H1 (cell line): ENCODE data around the gene SKA1. TPM values are rescaled to one million over a fixed set of nuclear protein-coding genes. Genes with fewer than 3 reads are reported as not detected.

ENCODE experiments used
- CHD1 ChIP-seq: IDR thresholded peaks from 2 replicates; pipeline ENCODE4 v1.6.1; 2012; ENCODE audit warnings: low read depth, low read length, improper control_type of control experiment
- CHD2 ChIP-seq: IDR thresholded peaks from 2 replicates; pipeline ENCODE4 v1.6.1; 2012; ENCODE audit warnings: low read length, improper control_type of control experiment
- CREB1 ChIP-seq: IDR thresholded peaks from 2 replicates; pipeline ENCODE4 v1.6.1; 2012; ENCODE audit warnings: inconsistent platforms
- E2F6 ChIP-seq: IDR thresholded peaks from 2 replicates; pipeline ENCODE4 v1.6.1; 2012; ENCODE audit warnings: inconsistent platforms
- HDAC2 ChIP-seq, 2 experiments: fragments of 300-600 bp in 1 of 2; sonication (generic) in 1 of 2; IDR thresholded peaks; 2 replicates each; pipeline ENCODE4 v1.6.1; 2011 to 2012; ENCODE audit warnings: low read depth in 2 of 2, low read length in 2 of 2, mild to moderate bottlenecking in 2 of 2, moderate library complexity in 2 of 2, borderline replicate concordance in 1 of 2, inconsistent platforms in 1 of 2
- JUN ChIP-seq: IDR thresholded peaks from 2 replicates; pipeline ENCODE4 v1.6.1; 2011; ENCODE audit warnings: low read depth, mild to moderate bottlenecking, improper control_type of control experiment, low read length
- JUND ChIP-seq: IDR thresholded peaks from 2 replicates; pipeline ENCODE4 v1.6.1; 2011; ENCODE audit warnings: mild to moderate bottlenecking, improper control_type of control experiment, low read length
- KDM4A ChIP-seq: IDR thresholded peaks from one replicate; pipeline ENCODE4 v1.7.1; 2012; ENCODE audit warnings: low read depth, mild to moderate bottlenecking, moderate library complexity, low read length, inconsistent platforms; ENCODE audit not compliant: severe bottlenecking
- KDM5A ChIP-seq: fragments of 200-600 bp; IDR thresholded peaks from 2 replicates; pipeline ENCODE4 v1.7.1; 2012; ENCODE audit warnings: mild to moderate bottlenecking, low read length, inconsistent platforms, mixed read lengths
- NRF1 ChIP-seq: IDR thresholded peaks from 2 replicates; pipeline ENCODE4 v1.6.1; 2011; ENCODE audit warnings: mild to moderate bottlenecking, low read depth, low read length, improper control_type of control experiment
- PHF8 ChIP-seq: fragments of 200-600 bp; sonication (generic); conservative IDR thresholded peaks from 2 replicates; pipeline ENCODE4 v1.7.1; 2012; ENCODE audit warnings: low read depth, mild to moderate bottlenecking, inconsistent platforms, low read length, moderate library complexity
- POLR2A ChIP-seq, 2 experiments: IDR thresholded peaks; 1 replicate in 1 of 2; 2 replicates in 1 of 2; pipeline ENCODE4 v1.6.1; 2011; ENCODE audit warnings: low read depth in 2 of 2, low read length in 2 of 2, mild to moderate bottlenecking in 2 of 2; ENCODE audit errors: control extremely low read depth in 1 of 2
- POLR2AphosphoS5 ChIP-seq: IDR thresholded peaks from 2 replicates; pipeline ENCODE4 v1.6.1; 2011; ENCODE audit warnings: low read depth, low read length
- RBBP5 ChIP-seq: IDR thresholded peaks from 2 replicates; pipeline ENCODE4 v1.7.1; 2012; ENCODE audit warnings: low read depth, mild to moderate bottlenecking, inconsistent platforms, low read length, moderate library complexity, borderline replicate concordance
- RXRA ChIP-seq: IDR thresholded peaks from 2 replicates; pipeline ENCODE4 v1.6.1; 2011; ENCODE audit warnings: low read depth, mild to moderate bottlenecking, low read length, moderate library complexity; ENCODE audit not compliant: insufficient read depth
- SIN3A ChIP-seq, 2 experiments: IDR thresholded peaks in 1 of 2; conservative IDR thresholded peaks in 1 of 2; 2 replicates each; pipeline ENCODE4 v1.6.1; 2011 to 2012; ENCODE audit warnings: low read length in 2 of 2, improper control_type of control experiment in 1 of 2, low read depth in 1 of 2, mild to moderate bottlenecking in 1 of 2
- SP1 ChIP-seq: IDR thresholded peaks from 2 replicates; pipeline ENCODE4 v1.6.1; 2011; ENCODE audit warnings: low read depth, low read length
- TAF1 ChIP-seq: IDR thresholded peaks from 2 replicates; pipeline ENCODE4 v1.6.1; 2011; ENCODE audit warnings: mild to moderate bottlenecking, low read depth, low read length
- TAF7 ChIP-seq: optimal IDR thresholded peaks from 2 replicates; pipeline ENCODE3; 2011; ENCODE audit warnings: low read depth, mild to moderate bottlenecking, inconsistent platforms, low read length, moderate library complexity, borderline replicate concordance
- TBP ChIP-seq: IDR thresholded peaks from 2 replicates; pipeline ENCODE4 v1.6.1; 2011; ENCODE audit warnings: low read depth, low read length, improper control_type of control experiment
- ZNF274 ChIP-seq: IDR thresholded peaks from 2 replicates; pipeline ENCODE4 v1.7.0; 2012; ENCODE audit warnings: low read length, borderline replicate concordance; ENCODE audit errors: extremely low read depth
- polyA plus RNA-seq, 7 experiments: library from polyadenylated mRNA; depleted of rRNA in 3 of 7; stranded (reverse) in 5 of 7; unstranded in 2 of 7; fragments of >200 nt in 5 of 7; fragments of 200-250 nt in 2 of 7; gene quantifications; 1 replicate in 5 of 7; 2 replicates in 1 of 7; 4 replicates in 1 of 7; pipeline versions ENCODE4 v1.2.1 to v1.2.3, GENCODE V29; 2011 to 2013; ENCODE audit warnings: missing spikeins in 2 of 7, mixed read lengths in 2 of 7
- total RNA-seq: library from RNA; stranded (reverse); fragmentation: NEBNext Ultra II Directional; extraction: Animal tissue kit (Norgen Biotek cat#: 25700); gene quantifications from 2 replicates; pipeline ENCODE4 v1.2.1, GENCODE V29; 2021
- TF ChIP-seq, protein P1 (sequence below): IDR thresholded peaks from 2 replicates; pipeline ENCODE4 v1.6.1; 2011; ENCODE audit warnings: low read depth, mild to moderate bottlenecking, low read length; ENCODE audit not compliant: insufficient read depth
- TF ChIP-seq, protein P2 (sequence below): IDR thresholded peaks from 2 replicates; pipeline ENCODE4 v1.6.1; 2011; ENCODE audit warnings: low read length, improper control_type of control experiment

The SKA1 gene
- total and polyA plus RNA-seq, 2 of the 8 experiments (the other 6 are each of a cell fraction or from before 2014, with no cell fraction given): 8.6 to 22.9 TPM

- TF ChIP-seq PHF8 (peak; percentile 86), CREB1 (peak; percentile 63; the same call in 1 of the 2 replicates), POLR2A (IDR thresholded peaks at IDR 0.05; ENCODE audit: control extremely low read depth in 1 of 2, low read depth in 2 of 2, low read length in 2 of 2) (peak; percentile 83 to 91), SIN3A (conservative IDR thresholded peaks at IDR 0.05 in 1 of 2, IDR thresholded peaks at IDR 0.05 in 1 of 2; ENCODE audit: low read depth in 1 of 2, low read length in 2 of 2) (no peak; a peak in 1 of 4 replicates), CHD2 (no peak), CHD1 (no peak), SP1 (no peak), NRF1 (peak; percentile 78), POLR2AphosphoS5 (peak; percentile 92), TAF7 (peak; percentile 56), TBP (peak; percentile 88), JUN (no peak), JUND (peak; percentile 70; the same call in 1 of the 2 replicates), KDM4A (peak; percentile 79), RXRA (no peak), E2F6 (peak; percentile 24; the same call in 1 of the 2 replicates), TAF1 (peak; percentile 92), ZNF274 (no peak), HDAC2 (IDR thresholded peaks at IDR 0.05; ENCODE audit: borderline replicate concordance in 1 of 2, low read depth in 2 of 2, low read length in 2 of 2) (peak in 1 of 2 experiments; percentile 69; a peak in 1 of 4 replicates), RBBP5 (peak; percentile 40; the same call in 1 of the 2 replicates), KDM5A (no peak)
- TF ChIP-seq, protein P1, sequence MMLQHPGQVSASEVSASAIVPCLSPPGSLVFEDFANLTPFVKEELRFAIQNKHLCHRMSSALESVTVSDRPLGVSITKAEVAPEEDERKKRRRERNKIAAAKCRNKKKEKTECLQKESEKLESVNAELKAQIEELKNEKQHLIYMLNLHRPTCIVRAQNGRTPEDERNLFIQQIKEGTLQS: peak; percentile 67; the same call in 1 of the 2 replicates
- TF ChIP-seq, protein P2, sequence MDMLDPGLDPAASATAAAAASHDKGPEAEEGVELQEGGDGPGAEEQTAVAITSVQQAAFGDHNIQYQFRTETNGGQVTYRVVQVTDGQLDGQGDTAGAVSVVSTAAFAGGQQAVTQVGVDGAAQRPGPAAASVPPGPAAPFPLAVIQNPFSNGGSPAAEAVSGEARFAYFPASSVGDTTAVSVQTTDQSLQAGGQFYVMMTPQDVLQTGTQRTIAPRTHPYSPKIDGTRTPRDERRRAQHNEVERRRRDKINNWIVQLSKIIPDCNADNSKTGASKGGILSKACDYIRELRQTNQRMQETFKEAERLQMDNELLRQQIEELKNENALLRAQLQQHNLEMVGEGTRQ: no peak
Measured at GRCh38 chr18:50374753-50375391, at the start of gene SKA1 (continued).
